WTC11 (cell line): ENCODE data around the gene GXYLT2. TPM values are rescaled to one million over a fixed set of nuclear protein-coding genes. Genes with fewer than 3 reads are reported as not detected.

Experiments used
- ATAC-seq: fragments of 200-7000 bp; cut with Tn5 transposase; 2 replicates; pipeline ENCODE4 v1.10.0; 2021; ENCODE audit warnings: mild to moderate bottlenecking, moderate library complexity
- CTCF ChIA-PET: fragments of 300-600 bp; sonication (Branson Sonifier 250); formaldehyde crosslinking; loops from one replicate; lab custom pipeline; 2021; ENCODE audit warnings: antibody characterized with exemption; lab: Charles Lee
- POLR2A ChIA-PET: fragments of 350-600 bp; sonication (Branson Sonifier 250); formaldehyde crosslinking; loops from one replicate; lab custom pipeline; 2021; ENCODE audit warnings: antibody characterized with exemption; lab: Charles Lee
- DNase-seq: peaks from one replicate; pipeline ENCODE4 v3.0.0; 2021; ENCODE audit warnings: low spot score
- H3K27ac Mint-ChIP-seq: 2 replicates; pipeline ENCODE4 v1.8.0; 2021; ENCODE audit warnings: mixed read lengths
- H3K27me3 Mint-ChIP-seq: 2 replicates; pipeline ENCODE4 v1.8.0; 2021; ENCODE audit warnings: low read depth, mild to moderate bottlenecking, moderate library complexity, mixed read lengths
- H3K36me3 Mint-ChIP-seq: 2 replicates; pipeline ENCODE4 v1.8.0; 2021; ENCODE audit warnings: mixed read lengths
- H3K4me1 Mint-ChIP-seq: 2 replicates; pipeline ENCODE4 v1.8.0; 2022; ENCODE audit warnings: mixed read lengths
- H3K4me3 Mint-ChIP-seq: 2 replicates; pipeline ENCODE4 v1.8.0; 2021; ENCODE audit warnings: mild to moderate bottlenecking, moderate library complexity, mixed read lengths
- H3K9me3 Mint-ChIP-seq: 2 replicates; pipeline ENCODE4 v1.8.0; 2021; ENCODE audit warnings: mixed read lengths
- CDX4 ChIP-seq: fragments of 250-450 bp; sonication (Bioruptor Pico); IDR thresholded peaks from 2 replicates; pipeline ENCODE4 v1.9.0; 2021; ENCODE audit warnings: moderate library complexity, mild to moderate bottlenecking, inconsistent platforms, borderline replicate concordance
- GABPB1 ChIP-seq: sonication (generic); formaldehyde crosslinking; IDR thresholded peaks from 2 replicates; pipeline ENCODE4 v1.8.1; 2023; ENCODE audit warnings: mild to moderate bottlenecking, missing genetic modification reagents
- GTF2I ChIP-seq: fragments of 250-450 bp; sonication (Bioruptor Pico); conservative IDR thresholded peaks from 2 replicates; pipeline ENCODE4 v1.4.0; 2021; ENCODE audit warnings: mild to moderate bottlenecking
- MXD4 ChIP-seq: fragments of 250-450 bp; sonication (Bioruptor Pico); IDR thresholded peaks from 2 replicates; pipeline ENCODE4 v1.8.0; 2021; ENCODE audit warnings: mild to moderate bottlenecking, moderate library complexity, borderline replicate concordance
- PRRX2 ChIP-seq: fragments of 250-450 bp; sonication (Bioruptor Pico); IDR thresholded peaks from 2 replicates; pipeline ENCODE4 v1.8.0; 2021; ENCODE audit warnings: mild to moderate bottlenecking
- SMAD3 ChIP-seq: sonication (generic); formaldehyde crosslinking; IDR thresholded peaks from 2 replicates; pipeline ENCODE4 v1.8.0; 2022; ENCODE audit warnings: missing genetic modification reagents, mild to moderate bottlenecking, borderline replicate concordance
- ZNF263 ChIP-seq: sonication (generic); formaldehyde crosslinking; IDR thresholded peaks from 2 replicates; pipeline ENCODE4 v1.8.1; 2022; ENCODE audit warnings: low read depth, mild to moderate bottlenecking, moderate library complexity, missing genetic modification reagents
- ZNF281 ChIP-seq: sonication (generic); formaldehyde crosslinking; IDR thresholded peaks from 2 replicates; pipeline ENCODE4 v1.8.0; 2023; ENCODE audit warnings: mild to moderate bottlenecking, missing genetic modification reagents
- ZNF396 ChIP-seq: fragments of 250-450 bp; sonication (Bioruptor Pico); IDR thresholded peaks from 2 replicates; pipeline ENCODE4 v1.8.0; 2021; ENCODE audit warnings: mild to moderate bottlenecking, moderate library complexity, borderline replicate concordance
- total RNA-seq: library from RNA; stranded (reverse); gene quantifications from 3 replicates; pipeline ENCODE4 v1.2.3, GENCODE V29; 2021
- TF ChIP-seq, protein P1 (sequence below): sonication (generic); formaldehyde crosslinking; IDR thresholded peaks from 2 replicates; pipeline ENCODE4 v1.8.0; 2023; ENCODE audit warnings: missing genetic modification reagents, mild to moderate bottlenecking, borderline replicate concordance

GXYLT2 gene
- total RNA-seq, 1 experiment from 2014 or later, result 6.5 TPM

- Mint-ChIP-seq H3K4me3 (no peak overlapping the region), H3K9me3 (no peaks in the 10 kb centered on the region), H3K27me3 (no peaks in the 10 kb centered on the region), H3K27ac (no peak overlapping the region), H3K36me3 (no peaks in the 10 kb centered on the region), H3K4me1 (peaks cover 27% of the 10 kb centered on the region)
- DNase-seq (no peak), ATAC-seq (no peak)
- TF ChIP-seq GABPB1 (CRISPR knock-in tag) (peak; percentile 92), GTF2I (no peak)
- CTCF ChIA-PET, result interaction anchor here (0.5 to 0.6 kb wide), 2 partner anchors 92 to 128 kb away, joined by 3 to 4 read pairs; no protein-coding TSS in a partner anchor
- POLR2A ChIA-PET, result no interaction called here
These were observed 65.6 kb downstream of the GXYLT2 start for GRCh38 chr3:72953325-72953956.

- no peak for DNase-seq
- no peak overlapping the region for H3K4me3 Mint-ChIP-seq
- TF ChIP-seq ZNF263 (no peak), ZNF396 (CRISPR knock-in tag) (no peak), GABPB1 (CRISPR knock-in tag) (0 out of 2 replicates have a peak, but pooled peaks have one; percentile 50)
- TF ChIP-seq, all 79 proteins: peak for 1
- no peak overlapping the region for H3K27ac Mint-ChIP-seq
- ATAC-seq, result no peak
- no peaks in the 10 kb centered on the region for H3K27me3 Mint-ChIP-seq
- ChIA-PET POLR2A (no interaction called here), CTCF (no interaction called here)
- H3K36me3 Mint-ChIP-seq, result no peaks in the 10 kb centered on the region
- no peaks in the 10 kb centered on the region for H3K9me3 Mint-ChIP-seq
- H3K4me1 Mint-ChIP-seq, result peaks cover 19% of the 10 kb centered on the region
These were observed 69.5 kb downstream of the GXYLT2 start for GRCh38 chr3:72957297-72957696.

- TF ChIP-seq, protein P1, sequence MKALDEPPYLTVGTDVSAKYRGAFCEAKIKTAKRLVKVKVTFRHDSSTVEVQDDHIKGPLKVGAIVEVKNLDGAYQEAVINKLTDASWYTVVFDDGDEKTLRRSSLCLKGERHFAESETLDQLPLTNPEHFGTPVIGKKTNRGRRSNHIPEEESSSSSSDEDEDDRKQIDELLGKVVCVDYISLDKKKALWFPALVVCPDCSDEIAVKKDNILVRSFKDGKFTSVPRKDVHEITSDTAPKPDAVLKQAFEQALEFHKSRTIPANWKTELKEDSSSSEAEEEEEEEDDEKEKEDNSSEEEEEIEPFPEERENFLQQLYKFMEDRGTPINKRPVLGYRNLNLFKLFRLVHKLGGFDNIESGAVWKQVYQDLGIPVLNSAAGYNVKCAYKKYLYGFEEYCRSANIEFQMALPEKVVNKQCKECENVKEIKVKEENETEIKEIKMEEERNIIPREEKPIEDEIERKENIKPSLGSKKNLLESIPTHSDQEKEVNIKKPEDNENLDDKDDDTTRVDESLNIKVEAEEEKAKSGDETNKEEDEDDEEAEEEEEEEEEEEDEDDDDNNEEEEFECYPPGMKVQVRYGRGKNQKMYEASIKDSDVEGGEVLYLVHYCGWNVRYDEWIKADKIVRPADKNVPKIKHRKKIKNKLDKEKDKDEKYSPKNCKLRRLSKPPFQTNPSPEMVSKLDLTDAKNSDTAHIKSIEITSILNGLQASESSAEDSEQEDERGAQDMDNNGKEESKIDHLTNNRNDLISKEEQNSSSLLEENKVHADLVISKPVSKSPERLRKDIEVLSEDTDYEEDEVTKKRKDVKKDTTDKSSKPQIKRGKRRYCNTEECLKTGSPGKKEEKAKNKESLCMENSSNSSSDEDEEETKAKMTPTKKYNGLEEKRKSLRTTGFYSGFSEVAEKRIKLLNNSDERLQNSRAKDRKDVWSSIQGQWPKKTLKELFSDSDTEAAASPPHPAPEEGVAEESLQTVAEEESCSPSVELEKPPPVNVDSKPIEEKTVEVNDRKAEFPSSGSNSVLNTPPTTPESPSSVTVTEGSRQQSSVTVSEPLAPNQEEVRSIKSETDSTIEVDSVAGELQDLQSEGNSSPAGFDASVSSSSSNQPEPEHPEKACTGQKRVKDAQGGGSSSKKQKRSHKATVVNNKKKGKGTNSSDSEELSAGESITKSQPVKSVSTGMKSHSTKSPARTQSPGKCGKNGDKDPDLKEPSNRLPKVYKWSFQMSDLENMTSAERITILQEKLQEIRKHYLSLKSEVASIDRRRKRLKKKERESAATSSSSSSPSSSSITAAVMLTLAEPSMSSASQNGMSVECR (CRISPR knock-in tag), result no peak
- TF ChIP-seq CDX4 (CRISPR knock-in tag), result no peak
- TF ChIP-seq PRRX2, result no peak
- Mint-ChIP-seq H3K27me3 (no peaks in the 10 kb centered on the region), H3K4me1 (peaks cover 19% of the 10 kb centered on the region), H3K27ac (no peak overlapping the region), H3K4me3 (no peak overlapping the region), H3K36me3 (no peaks in the 10 kb centered on the region), H3K9me3 (no peaks in the 10 kb centered on the region)
- no peak for DNase-seq
- no peak for ATAC-seq
- POLR2A ChIA-PET, result interaction anchor here (0.6 kb wide), 1 partner anchor 1682 kb away, joined by 3 read pairs; no protein-coding TSS in a partner anchor
- CTCF ChIA-PET, result interaction anchor here (0.7 kb wide), 1 partner anchor 66 kb away, joined by 3 read pairs; no protein-coding TSS in a partner anchor
These were observed 71.5 kb downstream of the GXYLT2 start for GRCh38 chr3:72959336-72959735.

DNA sequence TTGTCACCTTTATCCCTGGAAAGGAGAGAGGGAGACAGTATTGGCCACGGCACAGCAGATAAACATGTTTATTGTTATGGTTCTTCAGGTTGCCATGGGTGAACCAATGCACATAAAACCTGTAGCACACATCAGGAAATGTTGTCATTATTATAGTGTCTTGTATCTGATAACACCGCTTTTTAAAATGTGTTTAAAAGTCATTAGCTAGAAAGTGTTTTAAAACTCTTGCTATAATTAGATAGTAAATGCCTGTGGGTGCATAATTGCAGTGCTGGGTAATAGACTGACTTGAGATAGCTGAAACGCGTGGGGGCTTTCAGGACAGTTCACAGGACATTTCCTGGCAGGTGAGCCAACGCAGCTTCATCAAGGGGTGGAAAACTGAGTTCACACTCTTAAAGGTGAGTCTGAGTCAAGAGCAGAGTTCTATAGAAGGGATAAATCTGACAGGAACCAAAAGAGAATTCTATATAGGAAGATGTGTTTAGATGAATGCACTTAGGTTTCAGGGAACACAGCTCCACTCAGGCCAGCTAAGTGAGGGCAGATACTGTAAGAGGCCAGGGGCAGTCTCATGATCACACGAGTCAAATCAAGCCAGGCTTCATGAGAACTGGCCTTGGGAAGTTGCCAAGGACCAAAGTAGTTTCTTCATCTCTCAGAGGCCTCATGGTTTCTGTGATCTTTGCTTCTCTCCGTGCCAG is 73.1 kb downstream of the GXYLT2 start:
- ChIA-PET CTCF (no interaction called here), POLR2A (no interaction called here)
- Mint-ChIP-seq H3K9me3 (no peaks in the 10 kb centered on the region), H3K4me1 (peaks cover 12% of the 10 kb centered on the region), H3K36me3 (no peaks in the 10 kb centered on the region)
- no peak for TF ChIP-seq MXD4 (CRISPR knock-in tag)
- TF ChIP-seq SMAD3 (CRISPR knock-in tag), result no peak
- TF ChIP-seq ZNF281, result no peak
- TF ChIP-seq, all 79 proteins: peak for 0
- DNase-seq, result no peak
- Mint-ChIP-seq H3K27me3 (no peaks in the 10 kb centered on the region), H3K27ac (no peak overlapping the region), H3K4me3 (no peak overlapping the region)
- no peak for ATAC-seq
